ENCODE results near the gene CENPH.
"Not testable (repeated sequence)": the region's sequence is repeated elsewhere in the genome, so short reads cannot be mapped to it uniquely, and the experiment has no call there.

The CENPH gene

DNA sequence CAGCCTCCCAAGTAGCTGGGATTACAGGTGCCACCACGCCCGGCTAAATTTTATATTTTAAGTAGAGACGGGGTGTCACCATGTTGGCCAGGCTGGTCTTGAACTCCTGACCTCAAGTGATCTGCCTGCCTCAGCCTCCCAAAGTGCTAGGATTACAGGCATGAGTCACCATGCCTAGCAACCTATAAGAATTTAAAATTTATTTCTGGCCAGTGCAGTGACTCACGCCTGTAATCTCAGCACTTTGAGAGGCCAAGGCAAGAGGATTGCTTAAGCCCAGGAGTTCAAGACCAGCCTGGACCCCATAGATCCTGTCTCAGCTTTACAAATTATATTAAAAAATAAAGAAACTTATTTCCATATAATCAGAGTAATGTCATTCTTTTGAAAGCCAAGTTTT, 66.6 kb downstream of the CENPH start:
- not testable (repeated sequence) for DNase-seq

DNA sequence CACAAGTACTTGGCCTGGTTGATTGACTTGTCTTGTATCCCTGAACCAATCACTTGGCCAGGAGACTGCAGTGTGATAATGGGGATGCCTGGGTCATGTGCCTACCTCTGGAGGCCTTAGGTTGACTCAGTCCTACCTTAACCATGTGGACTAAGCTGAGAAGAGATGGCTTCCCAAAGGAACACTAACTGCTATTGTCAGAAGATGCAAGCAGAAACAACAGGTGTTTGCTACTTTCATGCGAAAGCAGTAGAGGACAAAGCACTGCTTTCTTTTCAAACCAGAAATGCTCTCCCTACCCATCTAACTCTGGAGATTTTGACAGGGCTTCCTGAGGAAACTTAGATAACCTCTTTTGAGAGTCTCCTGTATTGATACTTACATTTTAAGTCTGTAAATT, 68.2 kb downstream of the CENPH start:
- no peak for DNase-seq
